SKM-1 (cell line): ENCODE measurements around the gene MCOLN1.
"Not testable (repeated sequence)": the region's sequence is repeated elsewhere in the genome, so short reads cannot be mapped to it uniquely, and the experiment has no call there.

Experiments used
- DNase-seq: peaks from one replicate; lab custom pipeline; 2025; ENCODE audit not compliant: unreplicated experiment; lab: John Stamatoyannopoulos, UW

Gene MCOLN1

DNA sequence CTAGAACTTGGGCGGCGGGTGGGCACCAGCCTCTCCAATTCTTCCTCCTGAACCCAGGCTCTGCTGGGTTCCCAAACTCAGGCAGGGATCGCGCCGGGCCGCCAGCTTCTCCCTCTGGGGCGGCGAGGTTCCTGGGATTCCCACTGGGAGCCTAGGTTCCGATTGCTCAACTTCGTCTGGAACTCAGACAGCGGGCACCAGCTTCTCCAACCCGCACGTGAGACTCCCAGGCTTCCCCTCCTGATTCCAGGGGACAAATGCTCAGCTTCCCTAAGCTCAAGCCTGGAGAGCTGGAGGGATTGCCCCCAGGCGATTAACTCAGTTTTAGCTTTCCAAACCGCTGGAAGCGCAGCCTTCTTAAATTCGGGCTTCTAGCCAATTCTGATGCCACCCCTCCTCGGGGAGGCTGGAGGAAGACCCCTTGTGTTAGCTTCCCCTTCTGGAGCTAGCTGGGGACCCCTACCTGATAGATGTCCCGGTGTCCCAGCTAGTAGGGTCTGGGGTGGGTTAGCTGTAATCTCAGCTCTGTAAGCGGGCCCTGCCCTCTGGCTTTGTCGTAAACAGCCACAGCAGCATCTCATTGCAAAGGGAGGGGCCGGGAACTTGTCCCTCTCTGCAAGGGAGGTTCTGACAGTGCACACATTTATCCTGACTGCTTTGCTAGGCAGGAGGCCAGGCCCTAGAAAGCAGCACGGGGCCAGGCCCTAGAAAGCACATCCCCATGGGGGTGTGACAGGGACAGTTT lies 671 bp downstream of the MCOLN1 start:
- no peak for DNase-seq

GRCh38 chr19:7524523-7524922 lies 2.1 kb downstream of the MCOLN1 start:
- DNase-seq = no peak

- DNase-seq = no peak
These were observed 2.7 kb downstream of the MCOLN1 start for GRCh38 chr19:7524992-7525739.

GRCh38 chr19:7526059-7526929 lies 3.9 kb downstream of the MCOLN1 start:
- DNase-seq = no peak

- DNase-seq = no peak
These were observed 5.2 kb downstream of the MCOLN1 start for GRCh38 chr19:7527516-7528191.

GRCh38 chr19:7528192-7528519 lies 5.7 kb downstream of the MCOLN1 start:
- DNase-seq = no peak

GRCh38 chr19:7528522-7529245 lies 6.3 kb downstream of the MCOLN1 start:
- no peak for DNase-seq

DNA sequence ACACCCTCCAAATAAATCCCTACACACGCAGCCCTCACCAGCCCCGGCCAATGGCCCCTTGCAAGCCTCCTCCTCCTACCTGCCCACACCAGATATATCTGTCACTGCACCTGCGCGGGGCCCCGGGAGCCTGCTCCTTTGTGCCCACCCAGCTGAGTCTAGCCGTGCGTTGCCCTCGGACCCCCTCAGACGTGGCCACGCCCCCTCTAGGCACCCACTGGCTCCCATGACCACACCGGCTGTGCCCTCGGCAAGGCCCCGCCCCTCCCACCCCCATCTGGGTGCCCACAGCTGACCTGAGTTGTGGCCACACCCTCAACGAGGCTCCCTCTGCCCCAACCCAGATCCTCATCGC lies 6.8 kb downstream of the MCOLN1 start:
- no peak for DNase-seq

DNA sequence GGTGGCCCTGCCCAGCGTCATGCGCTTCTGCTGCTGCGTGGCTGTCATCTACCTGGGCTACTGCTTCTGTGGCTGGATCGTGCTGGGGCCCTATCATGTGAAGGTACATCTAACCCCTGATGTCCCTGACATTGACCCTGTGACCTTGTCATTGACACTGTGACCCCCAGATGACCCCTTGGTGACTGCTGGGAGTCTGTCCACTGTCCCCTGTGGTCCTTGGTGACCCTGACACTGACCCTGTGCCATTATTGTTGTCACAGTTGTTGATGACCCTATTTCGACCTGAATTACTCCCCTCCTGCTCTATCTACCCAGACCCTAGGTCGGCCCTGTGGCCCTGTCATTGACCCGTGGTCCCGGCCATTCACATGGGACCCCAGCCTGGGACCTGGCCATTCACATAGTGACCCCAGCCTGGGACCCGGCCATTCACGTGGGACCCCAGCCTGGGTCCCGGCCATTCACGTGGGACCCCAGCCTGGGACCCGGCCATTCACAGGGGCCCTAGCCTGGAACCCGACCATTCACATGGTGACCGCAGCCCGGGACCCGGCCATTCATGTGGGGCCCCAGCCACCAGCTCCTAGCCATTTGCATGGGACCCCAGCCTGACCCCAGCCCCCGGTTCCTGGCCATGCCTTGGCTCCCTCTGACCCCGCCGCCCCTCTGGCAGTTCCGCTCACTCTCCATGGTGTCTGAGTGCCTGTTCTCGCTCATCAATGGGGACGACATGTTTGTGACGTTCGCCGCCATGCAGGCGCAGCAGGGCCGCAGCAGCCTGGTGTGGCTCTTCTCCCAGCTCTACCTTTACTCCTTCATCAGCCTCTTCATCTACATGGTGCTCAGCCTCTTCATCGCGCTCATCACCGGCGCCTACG lies 7.4 kb downstream of the MCOLN1 start:
- DNase-seq = no peak

DNA sequence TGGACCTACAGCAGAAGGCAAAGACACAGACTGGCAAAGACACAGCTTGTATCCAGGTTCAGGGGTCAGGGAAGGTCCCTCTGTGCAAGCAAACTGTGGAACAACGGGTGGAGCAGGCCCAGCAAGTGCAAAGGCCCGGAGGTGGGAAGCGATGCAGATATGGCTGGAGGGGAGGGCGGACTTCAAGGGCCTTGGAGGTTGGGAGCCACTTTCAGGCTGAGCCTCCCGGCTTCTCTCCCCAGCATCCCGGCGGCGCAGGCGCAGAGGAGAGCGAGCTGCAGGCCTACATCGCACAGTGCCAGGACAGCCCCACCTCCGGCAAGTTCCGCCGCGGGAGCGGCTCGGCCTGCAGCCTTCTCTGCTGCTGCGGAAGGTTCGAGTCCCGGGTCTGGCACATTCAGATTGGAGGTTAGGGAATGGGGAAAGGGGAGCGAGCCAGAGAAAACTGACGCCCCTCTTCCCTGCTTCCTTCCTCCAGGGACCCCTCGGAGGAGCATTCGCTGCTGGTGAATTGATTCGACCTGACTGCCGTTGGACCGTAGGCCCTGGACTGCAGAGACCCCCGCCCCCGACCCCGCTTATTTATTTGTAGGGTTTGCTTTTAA lies 11.0 kb downstream of the MCOLN1 start:
- no peak for DNase-seq

GRCh38 chr19:7533925-7534480 lies 11.6 kb downstream of the MCOLN1 start:
- DNase-seq = no peak

- DNase-seq = no peak
These were observed 12.2 kb downstream of the MCOLN1 start for GRCh38 chr19:7534531-7535046.

DNA sequence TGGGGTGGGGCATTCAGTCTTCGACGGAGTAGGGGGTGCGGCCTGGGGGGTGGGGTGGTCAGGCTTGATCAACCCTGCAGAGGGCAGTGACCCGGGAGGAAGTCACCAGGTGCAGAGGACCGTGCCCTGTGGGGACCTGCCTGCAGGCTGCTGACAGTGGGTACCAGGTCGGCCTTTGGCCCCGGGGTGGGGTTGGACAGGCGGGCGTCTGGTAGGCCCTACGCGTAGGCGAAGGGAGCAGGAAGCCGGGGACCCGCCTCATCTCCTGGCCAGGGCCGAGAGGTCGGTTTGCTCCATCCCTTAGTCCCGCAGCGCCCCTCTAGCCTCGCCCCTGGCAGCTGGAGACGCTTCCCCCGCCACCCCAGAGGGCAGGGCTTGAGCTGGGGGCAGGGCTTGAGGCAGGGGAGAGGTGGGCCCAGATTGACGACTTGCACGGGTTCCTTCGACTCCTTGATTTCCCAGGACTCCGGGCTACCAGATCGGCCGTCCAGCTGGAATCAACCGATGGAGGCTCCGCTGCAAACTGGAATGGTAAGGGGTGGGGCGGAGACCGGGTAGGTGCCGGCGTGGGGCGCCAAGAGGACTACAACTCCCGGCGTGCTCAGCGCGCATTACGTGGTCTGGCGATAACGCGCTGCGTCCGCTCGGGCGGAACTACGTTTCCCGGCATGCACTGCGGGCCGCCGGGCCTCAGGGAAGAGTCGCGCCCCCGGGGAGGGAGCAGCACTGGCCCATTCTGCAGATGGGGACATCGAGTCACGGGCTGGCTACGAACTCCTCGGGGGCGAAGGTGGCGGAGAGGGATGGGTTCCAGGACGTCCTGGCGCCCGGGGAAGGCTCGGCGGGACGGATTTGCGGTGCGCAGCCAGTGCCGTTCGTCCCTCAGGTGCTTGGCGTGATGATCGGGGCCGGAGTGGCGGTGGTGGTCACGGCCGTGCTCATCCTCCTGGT lies 12.9 kb downstream of the MCOLN1 start, which contains the start of gene PNPLA6:
Gene PNPLA6, plus strand, starts transcription at position 671 of the 951 bp plus-strand sequence. Its CDS starts 72 bp downstream, at position 743.
- DNase-seq = peak; percentile 70

DNA sequence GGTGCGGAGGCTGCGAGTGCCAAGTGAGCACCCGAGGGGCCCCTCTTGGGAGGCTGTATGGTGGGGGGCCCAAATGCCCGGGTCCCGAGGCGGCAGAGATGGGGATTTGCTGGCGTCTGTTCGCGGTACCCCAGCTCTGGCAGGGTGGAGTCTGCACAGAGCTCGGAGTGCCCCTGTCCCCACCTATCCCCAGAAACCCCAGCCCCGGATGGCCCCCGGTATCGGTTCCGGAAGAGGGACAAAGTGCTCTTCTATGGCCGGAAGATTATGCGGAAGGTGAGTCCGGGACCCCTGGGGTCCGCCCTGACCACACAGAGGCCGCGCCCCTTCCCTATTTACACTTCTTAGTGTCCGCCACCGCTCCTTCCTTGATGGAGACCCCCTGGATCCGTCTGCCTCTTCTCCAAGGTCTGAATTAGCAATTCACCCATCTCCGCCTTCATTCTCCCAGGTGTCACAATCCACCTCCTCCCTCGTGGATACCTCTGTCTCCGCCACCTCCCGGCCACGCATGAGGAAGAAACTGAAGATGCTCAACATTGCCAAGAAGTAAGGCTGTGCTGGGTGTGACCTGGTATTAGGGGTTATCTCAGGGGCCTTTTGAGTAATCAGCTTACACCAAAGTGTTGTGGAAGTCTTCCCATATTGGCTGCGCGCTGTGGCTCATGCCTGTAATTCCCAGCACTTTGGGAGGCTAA lies 13.7 kb downstream of the MCOLN1 start:
- DNase-seq = no peak

DNA sequence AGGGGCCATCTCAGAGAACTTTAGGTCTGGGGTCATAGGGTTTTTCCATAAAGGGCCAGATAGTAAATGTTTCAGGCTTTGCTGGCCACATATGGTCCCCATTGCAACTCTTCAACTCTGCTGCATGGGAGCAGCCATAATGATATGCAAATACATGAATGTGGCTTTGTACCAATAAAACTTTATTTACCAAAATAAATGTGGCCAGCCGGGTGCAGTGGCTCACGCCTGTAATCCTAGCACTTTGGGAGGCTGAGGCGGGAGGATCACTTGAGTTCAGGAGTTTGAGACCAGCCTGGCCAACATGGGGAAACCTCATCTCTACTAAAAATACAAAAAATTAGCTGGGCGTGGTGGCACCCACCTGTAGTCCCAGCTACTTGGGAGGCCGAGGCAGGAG lies 16.6 kb downstream of the MCOLN1 start:
- not testable (repeated sequence) for DNase-seq

DNA sequence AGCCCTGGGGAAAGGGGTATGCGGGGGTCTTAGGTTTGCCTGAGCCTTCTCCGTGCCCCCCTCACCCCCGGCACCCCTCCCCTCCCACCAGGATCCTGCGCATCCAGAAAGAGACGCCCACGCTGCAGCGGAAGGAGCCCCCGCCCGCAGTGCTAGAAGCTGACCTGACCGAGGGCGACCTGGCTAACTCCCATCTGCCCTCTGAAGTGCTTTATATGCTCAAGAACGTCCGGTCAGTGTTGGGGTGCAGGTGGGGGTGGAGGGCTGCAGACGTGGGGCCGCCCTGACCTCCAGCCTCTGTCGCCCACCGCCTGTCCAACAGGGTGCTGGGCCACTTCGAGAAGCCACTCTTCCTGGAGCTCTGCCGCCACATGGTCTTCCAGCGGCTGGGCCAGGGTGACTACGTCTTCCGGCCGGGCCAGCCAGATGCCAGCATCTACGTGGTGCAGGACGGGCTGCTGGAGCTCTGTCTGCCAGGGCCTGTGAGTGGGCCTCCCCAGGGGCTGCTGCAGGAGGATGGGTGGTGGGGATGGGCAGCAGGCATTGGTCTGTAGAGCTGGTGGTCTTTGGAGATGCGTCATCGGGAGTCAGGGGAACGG lies 17.5 kb downstream of the MCOLN1 start:
- DNase-seq = no peak
